Upper lobe of right lung (tissue), 1 donor: ENCODE measurements around the gene ACKR2. TPM values are rescaled to one million over a fixed set of nuclear protein-coding genes. Genes with fewer than 3 reads are reported as not detected.

Experiments
- ATAC-seq: fragments of 200-7000 bp; cut with Tn5 transposase; one replicate; pipeline ENCODE4 v1.9.1; 2020; ENCODE audit warnings: mild to moderate bottlenecking, moderate library complexity
- DNase-seq: peaks from one replicate; pipeline ENCODE4 v3.0.0-alpha.2; 2020
- H3K27ac ChIP-seq: fragments of 200-600 bp; one replicate; pipeline ENCODE4 v1.8.0; 2022
- H3K27me3 ChIP-seq: fragments of 200-600 bp; one replicate; pipeline ENCODE4 v1.8.0; 2022; ENCODE audit warnings: mild to moderate bottlenecking
- H3K36me3 ChIP-seq: fragments of 200-600 bp; one replicate; pipeline ENCODE4 v1.8.0; 2022
- H3K4me1 ChIP-seq: fragments of 200-600 bp; one replicate; pipeline ENCODE4 v1.8.0; 2022
- H3K4me3 ChIP-seq: fragments of 200-600 bp; one replicate; pipeline ENCODE4 v1.8.0; 2022; ENCODE audit warnings: mild to moderate bottlenecking
- H3K9me3 ChIP-seq: fragments of 200-600 bp; one replicate; pipeline ENCODE4 v1.8.0; 2022
- CTCF ChIP-seq: fragments of 200-600 bp; IDR thresholded peaks from one replicate; pipeline ENCODE4 v1.8.0; 2022; ENCODE audit warnings: antibody characterized with exemption
- intact Hi-C: fragments of 100-400 bp; cut with DNase I; formaldehyde crosslinking; loops from one replicate; pipeline ENCODE4 v1.11.0; 2022
- total RNA-seq: library from RNA; stranded (reverse); fragmentation: NEBNext Ultra II Directional; extraction: Animal tissue kit (Norgen Biotek cat#: 25700); gene quantifications from one replicate; pipeline ENCODE4 v1.2.1, GENCODE V29; 2021
- donor health status: DM: no; HTN: yes; CAD: no; lungs with severe emphysema.

ACKR2 gene
- total RNA-seq, 1 donor from 2014 or later = 5.2 TPM

- Histone ChIP-seq H3K4me1 (peaks cover 28% of the 10 kb centered on the region), H3K9me3 (no peaks in the 10 kb centered on the region), H3K36me3 (no peaks in the 10 kb centered on the region), H3K4me3 (no peak overlapping the region), H3K27ac (no peak overlapping the region), H3K27me3 (no peaks in the 10 kb centered on the region)
- DNase-seq = no peak
- no peak for ATAC-seq
- TF ChIP-seq CTCF = no peak
- intact Hi-C loops = no loop called here
These were observed 39.8 kb downstream of the ACKR2 start for GRCh38 chr3:42849017-42849416.

- H3K36me3 ChIP-seq = no peaks in the 10 kb centered on the region
- H3K27me3 ChIP-seq = no peaks in the 10 kb centered on the region
- ATAC-seq = no peak
- no peak overlapping the region for H3K4me3 ChIP-seq
- no peak for DNase-seq
- intact Hi-C loops = no loop called here
- peaks cover 21% of the 10 kb centered on the region for H3K4me1 ChIP-seq
- no peak for TF ChIP-seq CTCF
- H3K27ac ChIP-seq = no peak overlapping the region
- no peaks in the 10 kb centered on the region for H3K9me3 ChIP-seq
These were observed 41.0 kb downstream of the ACKR2 start for GRCh38 chr3:42850263-42850662.

- Histone ChIP-seq H3K4me3 (no peak overlapping the region), H3K4me1 (peaks cover 14% of the 10 kb centered on the region), H3K27me3 (no peaks in the 10 kb centered on the region), H3K9me3 (no peaks in the 10 kb centered on the region), H3K36me3 (no peaks in the 10 kb centered on the region), H3K27ac (no peak overlapping the region)
- ATAC-seq (no peak), DNase-seq (no peak)
- intact Hi-C loops = no loop called here
- no peak for TF ChIP-seq CTCF
These were observed 42.1 kb downstream of the ACKR2 start for GRCh38 chr3:42851228-42851834.

- Histone ChIP-seq H3K27me3 (no peaks in the 10 kb centered on the region), H3K4me3 (no peak overlapping the region), H3K36me3 (no peaks in the 10 kb centered on the region), H3K9me3 (no peaks in the 10 kb centered on the region), H3K4me1 (peaks cover 3% of the 10 kb centered on the region), H3K27ac (peak overlapping the region; percentile 11)
- no peak for DNase-seq
- peak; percentile 44 for ATAC-seq
- intact Hi-C loops = no loop called here
- no peak for TF ChIP-seq CTCF
These were observed 43.2 kb downstream of the ACKR2 start for GRCh38 chr3:42852441-42852840.

GRCh38 chr3:42853056-42853455 lies 43.8 kb downstream of the ACKR2 start:
- Histone ChIP-seq H3K9me3 (no peaks in the 10 kb centered on the region), H3K27ac (no peak overlapping the region), H3K4me3 (no peak overlapping the region), H3K27me3 (no peaks in the 10 kb centered on the region), H3K36me3 (no peaks in the 10 kb centered on the region), H3K4me1 (no peaks in the 10 kb centered on the region)
- no peak for DNase-seq
- TF ChIP-seq CTCF = no peak
- no peak for ATAC-seq
- intact Hi-C loops = no loop called here
